ENCODE measurements around the gene ADAMTS6.

The ADAMTS6 gene

DNA sequence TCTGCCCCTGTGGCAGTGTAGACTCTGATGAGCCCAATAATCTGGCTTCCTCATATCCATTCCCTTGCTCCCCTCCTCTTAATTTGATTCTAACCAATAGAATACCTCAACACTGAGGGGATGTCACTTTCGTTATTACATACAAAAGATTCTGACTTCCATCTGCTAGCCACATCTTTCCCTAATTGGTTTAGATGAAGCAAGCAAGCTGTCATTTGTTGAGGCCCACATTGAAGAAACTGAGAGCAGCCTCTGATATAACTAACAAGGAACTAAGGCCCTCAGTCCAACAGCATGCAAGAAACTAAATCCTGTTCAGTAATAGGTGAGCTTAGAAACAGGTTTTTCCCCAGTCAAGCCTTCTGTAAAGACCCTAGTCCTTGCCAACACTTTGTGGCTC lies 5.8 kb downstream of the ADAMTS6 start:
- in situ Hi-C loops (cut with HindIII; ENCODE audit: low sequenced_read_pairs): loop anchor here (25.0 kb wide), 2 partner anchors 364 to 514 kb away; no protein-coding TSS in a partner anchor

DNA sequence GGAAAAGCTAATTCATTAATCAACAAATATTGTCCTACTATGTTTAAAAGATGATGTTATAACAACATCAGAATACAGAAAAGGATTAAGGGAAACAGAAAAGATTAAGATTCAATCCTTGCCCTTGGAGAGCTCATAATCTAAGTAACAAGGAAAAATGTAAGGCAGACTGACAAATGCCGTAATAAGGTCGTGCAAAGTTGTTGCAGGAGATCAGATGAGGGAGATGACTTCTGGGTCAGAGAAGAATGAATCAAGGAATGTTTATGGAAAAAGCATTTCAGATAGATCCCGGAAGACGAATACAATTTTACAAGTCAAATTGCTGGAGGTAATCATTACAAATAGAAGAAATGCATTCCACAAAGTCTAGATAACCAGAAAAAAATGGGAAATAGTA lies 6.4 kb downstream of the ADAMTS6 start:
- in situ Hi-C loops (cut with HindIII; ENCODE audit: low sequenced_read_pairs): loop anchor here (25.0 kb wide), 2 partner anchors 363 to 513 kb away; no protein-coding TSS in a partner anchor

DNA sequence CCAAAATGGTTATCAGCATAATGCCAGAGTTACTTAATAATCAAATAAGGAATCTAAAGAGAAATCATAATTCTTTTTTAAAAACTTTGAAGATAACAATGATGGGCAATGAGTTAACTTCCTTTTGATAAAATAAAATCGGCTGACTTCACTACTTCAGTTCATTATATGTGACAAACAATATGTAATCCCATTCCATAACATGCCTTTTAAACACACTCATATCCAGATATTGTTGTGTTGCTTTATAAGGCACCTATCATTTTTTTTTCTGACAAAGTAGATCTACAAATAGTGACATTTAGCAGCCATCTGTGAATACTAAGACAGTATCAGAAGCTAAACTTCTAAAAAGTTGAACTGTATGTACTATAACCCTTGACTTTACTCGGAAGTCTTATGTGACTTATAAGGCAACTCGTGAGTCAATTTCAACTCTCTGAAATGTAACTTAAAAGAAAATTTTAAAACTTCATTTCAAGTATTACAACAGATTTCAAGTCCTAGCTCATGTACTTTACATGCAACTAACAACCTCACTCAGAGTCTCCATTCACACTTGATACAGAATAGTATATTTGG lies 7.5 kb downstream of the ADAMTS6 start:
- in situ Hi-C loops (cut with HindIII; ENCODE audit: low sequenced_read_pairs): no loop called here

DNA sequence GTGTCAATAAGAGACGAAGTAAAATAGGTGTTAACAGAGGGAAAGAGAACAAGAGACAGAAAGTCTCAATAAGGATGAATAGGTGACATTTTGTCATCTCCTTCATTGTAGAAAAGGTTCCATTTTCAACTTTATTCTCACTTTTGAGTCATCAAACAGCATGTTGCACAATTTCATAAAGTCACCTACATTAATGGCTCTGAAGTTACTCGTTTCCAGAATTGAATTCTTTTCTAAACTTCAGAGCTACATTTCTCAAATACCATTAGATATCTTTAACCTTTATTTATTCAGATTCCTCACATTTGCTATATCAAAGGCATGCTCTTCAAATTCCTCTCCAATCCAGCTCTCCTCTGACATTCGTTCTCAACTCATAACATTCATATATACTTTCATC lies 13.1 kb downstream of the ADAMTS6 start:
- in situ Hi-C loops (cut with HindIII; ENCODE audit: low sequenced_read_pairs): no loop called here

DNA sequence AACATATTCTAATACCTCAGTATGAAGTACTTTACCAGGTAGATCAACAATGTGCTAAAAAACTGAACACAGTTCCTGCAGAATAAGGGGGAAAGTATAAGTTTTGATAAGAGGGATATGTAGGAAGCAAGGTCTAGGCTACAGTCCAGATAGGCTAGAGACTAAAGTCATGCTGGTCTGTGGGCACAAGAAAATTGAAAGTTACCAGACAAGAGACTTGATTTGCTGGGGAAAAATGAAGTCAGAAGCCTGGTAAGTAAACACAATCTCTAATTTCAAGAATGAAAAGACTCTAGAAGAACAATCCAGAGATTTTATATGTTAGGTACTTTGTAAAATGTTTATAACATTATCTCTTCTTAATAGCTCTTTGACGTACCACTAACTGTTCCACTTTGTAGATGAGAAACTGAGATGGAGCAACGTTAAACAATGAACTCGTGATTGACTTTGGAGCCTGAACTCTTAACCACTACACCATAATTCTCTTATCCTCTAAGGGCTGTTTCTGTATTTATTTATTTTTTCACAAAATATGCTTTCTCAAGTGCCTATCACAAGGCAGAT lies 19.5 kb downstream of the ADAMTS6 start:
- in situ Hi-C loops (cut with HindIII; ENCODE audit: low sequenced_read_pairs): no loop called here

DNA sequence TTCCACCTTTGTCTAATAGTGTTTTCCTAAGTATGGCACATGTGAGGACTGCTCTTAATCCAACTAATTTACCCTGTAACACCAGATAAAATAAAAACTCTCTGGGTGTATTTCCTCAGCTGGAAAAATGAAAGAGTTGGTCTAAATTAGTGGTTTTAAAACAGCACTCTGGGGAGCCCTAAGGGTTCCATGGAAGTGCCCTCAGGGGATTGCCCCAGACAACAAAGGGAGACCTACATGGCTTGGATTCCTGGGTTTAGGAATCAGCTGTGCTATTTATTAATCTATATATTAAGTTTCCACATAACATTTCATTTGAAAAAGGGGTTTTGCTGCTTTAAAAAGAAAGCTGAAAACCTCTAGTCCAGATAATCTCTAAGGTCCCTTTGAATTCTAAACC lies 20.2 kb downstream of the ADAMTS6 start:
- in situ Hi-C loops (cut with HindIII; ENCODE audit: low sequenced_read_pairs): no loop called here

DNA sequence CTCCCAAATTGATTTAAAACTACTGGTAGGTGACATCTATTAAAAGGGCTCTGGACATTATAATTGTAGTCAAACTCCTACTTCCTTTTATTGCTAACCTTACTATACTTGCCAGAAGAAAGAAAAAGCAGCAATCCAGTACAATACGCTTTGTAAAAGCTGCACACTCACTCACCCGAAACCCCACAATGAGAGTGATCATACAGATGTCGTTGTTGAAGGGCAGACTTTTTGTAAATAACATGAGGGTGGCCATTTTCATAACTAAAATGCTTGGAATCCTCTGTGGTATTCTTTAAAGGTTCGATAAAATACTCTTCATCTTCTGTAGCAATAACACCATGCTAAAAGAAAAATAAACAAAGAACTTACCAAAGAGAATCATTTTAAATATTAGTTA lies 21.7 kb downstream of the ADAMTS6 start:
- in situ Hi-C loops (cut with HindIII; ENCODE audit: low sequenced_read_pairs): loop anchor here (5.0 kb wide), 1 partner anchor 63 kb away; no protein-coding TSS in a partner anchor

DNA sequence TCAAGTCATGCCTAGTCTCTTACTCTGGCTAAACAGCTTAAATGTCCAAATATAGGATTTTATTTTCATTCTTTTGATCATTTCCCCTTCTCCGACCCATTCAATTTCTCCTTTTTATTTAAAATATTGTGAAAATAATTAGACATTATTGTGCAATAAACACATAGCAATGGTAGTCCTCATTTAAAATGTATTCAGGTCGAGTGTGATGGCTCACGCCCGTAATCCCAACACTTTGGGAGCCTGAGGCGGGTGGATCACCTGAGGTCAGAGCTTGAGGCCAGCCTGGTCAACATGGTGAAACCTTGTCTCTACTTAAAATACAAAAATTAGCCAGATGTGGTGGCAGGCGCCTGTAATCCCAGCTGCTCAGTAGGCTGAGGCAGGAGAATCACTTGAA lies 26.7 kb downstream of the ADAMTS6 start:
- in situ Hi-C loops (cut with HindIII; ENCODE audit: low sequenced_read_pairs): loop anchor here (5.0 kb wide), 1 partner anchor 58 kb away; no protein-coding TSS in a partner anchor

DNA sequence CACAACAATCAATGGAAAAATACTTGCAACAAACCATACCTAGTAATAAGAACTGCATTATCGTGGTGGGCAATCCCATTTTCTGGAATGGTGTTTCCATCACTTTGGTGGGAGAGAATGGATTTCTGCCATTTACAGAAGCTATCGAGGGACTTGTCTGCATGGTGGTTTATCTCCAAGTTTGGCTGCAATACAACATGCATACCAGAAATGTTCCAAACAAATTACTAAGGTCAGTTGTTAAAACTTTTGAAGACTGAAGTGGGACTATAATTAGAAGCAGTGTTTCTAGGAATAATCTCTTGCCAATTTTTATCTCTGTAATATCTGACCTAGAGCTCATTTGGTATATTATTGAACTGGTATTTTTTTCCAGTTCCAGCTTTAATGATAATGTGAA lies 30.3 kb downstream of the ADAMTS6 start:
- in situ Hi-C loops (cut with HindIII; ENCODE audit: low sequenced_read_pairs): no loop called here

DNA sequence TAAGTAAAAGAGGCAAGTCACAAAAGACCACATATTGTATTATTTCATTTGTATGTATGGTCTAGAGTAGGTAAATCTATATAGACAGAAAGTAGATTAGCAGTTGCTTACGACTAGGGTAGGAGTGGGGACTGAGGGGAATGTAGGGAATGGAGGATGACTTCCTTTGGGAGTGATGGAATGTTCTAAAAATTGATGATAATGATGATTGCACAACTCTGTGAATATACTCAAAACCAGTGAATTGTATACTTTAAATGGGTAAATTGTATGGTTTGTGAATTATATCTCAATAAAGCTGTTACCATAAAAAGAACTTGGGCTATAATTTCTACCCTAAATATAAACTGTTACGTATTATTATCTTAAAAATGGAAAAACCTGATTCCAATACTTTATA lies 35.0 kb downstream of the ADAMTS6 start:
- in situ Hi-C loops (cut with HindIII; ENCODE audit: low sequenced_read_pairs): no loop called here

DNA sequence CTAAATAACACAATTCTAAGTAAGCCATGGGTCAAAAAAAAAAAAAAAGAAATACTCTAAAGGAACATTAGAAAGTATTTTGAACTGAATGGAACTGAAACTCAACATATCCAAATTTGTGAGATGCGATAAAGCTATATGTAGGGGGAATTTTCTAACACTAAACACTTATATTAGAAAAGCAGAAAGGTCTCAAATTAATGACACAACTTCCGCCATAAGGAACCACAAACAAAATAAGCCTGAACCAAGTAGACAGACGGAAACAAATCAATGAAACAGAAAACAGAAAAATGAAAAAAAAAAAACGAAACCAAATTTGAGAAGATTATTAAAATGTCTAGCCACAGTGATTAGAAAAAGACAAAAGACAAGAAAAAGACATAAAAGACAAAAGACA lies 39.9 kb downstream of the ADAMTS6 start:
- in situ Hi-C loops (cut with HindIII; ENCODE audit: low sequenced_read_pairs): no loop called here

DNA sequence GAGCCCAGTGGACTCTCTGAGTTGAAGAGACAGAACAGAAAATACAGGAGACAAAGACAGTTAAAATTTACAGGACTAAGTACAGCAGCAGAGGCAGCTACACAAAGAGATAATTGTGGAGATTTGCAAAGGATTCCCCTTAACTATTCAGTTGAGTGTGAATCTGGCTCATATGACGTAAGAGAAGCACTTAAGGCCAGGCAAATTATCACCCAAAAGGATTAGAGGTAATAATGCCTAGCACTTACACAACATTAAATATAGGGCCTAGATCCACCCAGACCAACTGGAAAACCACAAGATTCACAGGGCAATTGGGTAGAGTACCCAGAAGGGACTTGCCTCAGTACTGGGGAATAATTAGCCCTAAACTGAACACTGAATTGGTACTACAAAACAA lies 41.3 kb downstream of the ADAMTS6 start:
- in situ Hi-C loops (cut with HindIII; ENCODE audit: low sequenced_read_pairs): no loop called here

DNA sequence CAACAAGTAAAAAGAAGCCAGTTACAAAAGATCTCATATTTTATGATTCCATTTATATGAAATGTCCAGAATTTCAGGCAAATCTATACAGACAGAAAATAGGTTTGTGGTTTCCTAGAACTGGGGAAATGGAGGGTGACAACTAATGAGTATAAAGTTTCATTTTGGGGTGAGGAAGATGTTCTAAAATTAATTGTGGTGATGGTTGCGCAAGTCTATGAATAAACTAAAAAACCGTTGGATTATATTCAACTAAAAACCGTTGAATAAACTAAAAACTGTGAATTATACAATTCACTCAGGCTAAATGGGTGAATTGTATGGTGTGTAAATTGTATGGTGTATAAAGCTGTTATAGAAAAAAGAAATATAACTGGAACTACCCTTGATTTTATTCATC lies 47.6 kb downstream of the ADAMTS6 start:
- in situ Hi-C loops (cut with HindIII; ENCODE audit: low sequenced_read_pairs): no loop called here

DNA sequence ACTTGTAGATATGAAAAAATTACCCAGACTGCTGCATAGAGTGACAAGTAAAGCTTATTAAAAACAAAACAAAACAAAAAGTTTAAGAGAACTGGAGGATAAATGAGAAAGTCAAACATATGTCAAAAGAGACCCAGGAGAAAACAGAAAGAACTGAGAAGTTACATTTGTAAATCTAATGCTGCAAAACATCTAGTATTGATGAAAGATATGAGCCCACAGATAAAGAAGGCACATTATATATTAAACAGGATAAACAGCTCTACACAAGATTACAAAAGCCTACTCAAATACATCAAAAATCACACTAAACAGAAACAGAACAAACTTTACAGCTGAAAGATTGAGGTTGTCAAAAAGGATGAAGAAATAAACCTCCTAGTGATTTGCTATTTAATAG lies 55.1 kb downstream of the ADAMTS6 start:
- in situ Hi-C loops (cut with HindIII; ENCODE audit: low sequenced_read_pairs): no loop called here

DNA sequence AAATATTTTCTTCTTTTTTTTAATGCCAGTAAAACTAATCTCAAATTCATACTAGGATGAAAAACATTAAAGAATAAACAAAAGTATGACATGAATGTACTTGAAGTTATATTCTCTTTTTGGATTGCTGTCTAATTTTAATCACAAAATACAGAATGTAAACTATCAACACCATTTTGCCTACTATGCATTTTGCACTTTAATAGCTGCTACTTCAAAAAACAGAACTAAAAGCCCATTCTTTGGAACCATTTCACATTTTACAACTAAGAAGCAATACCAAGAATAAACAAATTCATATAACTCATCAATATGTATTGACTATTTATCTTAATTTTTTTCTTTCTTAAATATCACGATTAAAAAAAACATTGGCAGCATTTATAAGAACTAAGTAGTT lies 58.1 kb downstream of the ADAMTS6 start:
- in situ Hi-C loops (cut with HindIII; ENCODE audit: low sequenced_read_pairs): no loop called here

DNA sequence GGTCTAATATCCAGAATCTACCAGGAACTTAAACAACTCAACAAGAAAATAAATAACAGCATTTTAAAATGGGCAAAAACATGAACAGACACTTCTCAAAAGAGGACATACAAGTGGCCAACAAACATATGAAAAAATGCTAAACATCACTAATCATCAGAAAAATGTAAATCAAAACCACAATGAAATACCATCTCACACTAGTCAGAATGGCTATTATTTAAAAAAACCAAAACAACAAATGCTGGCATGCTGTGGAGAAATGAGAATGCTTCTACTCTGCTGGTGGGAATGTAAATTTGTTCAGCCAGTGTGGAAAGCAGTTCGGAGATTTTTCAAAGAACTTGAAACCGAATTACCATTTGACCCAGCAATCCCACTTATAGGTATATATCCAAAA lies 63.1 kb downstream of the ADAMTS6 start:
- in situ Hi-C loops (cut with HindIII; ENCODE audit: low sequenced_read_pairs): no loop called here

DNA sequence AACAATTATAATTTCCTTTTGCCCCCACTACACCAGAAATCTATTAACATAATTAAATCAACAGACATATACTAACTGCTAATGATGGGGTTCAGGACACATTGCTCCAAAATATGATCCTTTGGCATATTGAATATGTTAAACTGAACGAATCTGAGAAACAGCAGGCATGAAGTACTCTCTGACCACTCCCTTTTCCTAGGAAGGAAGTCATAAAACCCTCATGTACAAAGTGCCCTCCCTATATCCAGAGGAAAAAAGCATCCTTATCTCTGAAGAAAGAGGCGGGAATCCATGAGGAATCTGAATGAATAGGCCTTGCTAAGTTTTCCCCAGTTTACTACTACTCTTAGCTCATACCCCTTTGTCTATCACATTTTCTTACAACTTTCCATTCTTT lies 67.9 kb downstream of the ADAMTS6 start:
- in situ Hi-C loops (cut with HindIII; ENCODE audit: low sequenced_read_pairs): no loop called here

DNA sequence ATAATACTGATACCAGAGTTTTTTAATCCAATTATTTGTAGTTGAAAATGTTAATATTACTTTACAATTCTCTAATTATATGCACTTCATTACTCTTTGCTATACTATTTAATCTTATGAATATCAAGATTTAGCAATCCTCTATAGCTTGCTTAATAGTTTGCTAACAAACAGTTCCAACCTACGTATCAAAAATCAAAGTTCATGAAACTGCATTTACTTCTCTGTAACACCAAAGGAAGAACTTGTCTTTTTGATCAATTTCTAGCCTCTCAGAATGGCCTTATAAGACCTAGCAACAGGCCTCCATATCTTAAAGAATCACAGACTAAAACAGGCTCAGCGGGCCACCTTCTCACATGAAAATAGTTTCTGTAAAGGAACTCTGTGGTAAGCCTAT lies 68.9 kb downstream of the ADAMTS6 start:
- in situ Hi-C loops (cut with HindIII; ENCODE audit: low sequenced_read_pairs): no loop called here

DNA sequence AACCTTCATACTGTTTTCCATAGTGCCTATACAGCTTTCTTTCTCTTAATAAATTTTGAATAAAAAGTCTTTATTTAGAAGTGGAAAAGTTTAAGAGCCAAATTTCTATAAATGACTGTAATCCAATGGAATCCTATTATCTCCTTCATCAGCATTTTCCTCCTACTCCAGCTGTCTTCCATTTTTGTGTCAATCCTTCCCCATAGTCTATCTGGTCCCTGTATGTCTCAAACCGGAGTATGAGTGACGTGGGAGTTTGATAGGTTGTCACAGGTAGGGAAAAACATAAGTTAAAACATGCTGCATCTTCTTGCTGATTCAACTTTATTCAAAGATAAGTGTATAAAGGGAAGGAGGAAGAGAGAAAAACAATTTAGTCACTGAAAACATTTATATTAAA lies 70.4 kb downstream of the ADAMTS6 start:
- in situ Hi-C loops (cut with HindIII; ENCODE audit: low sequenced_read_pairs): no loop called here

DNA sequence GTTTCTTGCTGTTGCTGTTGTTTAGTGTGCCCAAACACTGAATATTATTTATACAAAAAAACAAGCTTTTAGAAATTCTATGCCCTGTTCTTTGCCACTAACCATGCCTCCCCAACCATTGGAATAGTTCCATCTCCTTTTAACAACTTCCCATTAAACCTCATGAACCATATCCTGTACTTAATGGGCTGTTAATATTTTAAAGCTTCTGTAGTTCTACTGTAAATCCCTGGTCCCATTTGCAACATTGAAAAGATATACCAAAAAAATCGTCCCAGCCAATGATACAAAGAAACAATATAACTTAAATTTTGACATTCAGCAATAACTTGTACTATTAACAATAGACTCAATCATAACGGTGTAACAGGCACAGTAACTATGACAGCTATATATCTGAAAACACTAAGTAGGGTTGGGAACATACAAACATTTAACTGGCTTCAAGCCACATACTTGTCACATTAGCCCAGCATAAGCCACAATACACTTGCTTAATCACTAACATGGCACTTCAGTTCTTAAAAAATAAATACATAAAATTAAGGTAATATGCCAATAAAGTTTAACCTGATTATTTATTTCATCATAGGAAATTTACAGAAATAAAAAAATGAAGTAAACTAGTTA lies 86.1 kb downstream of the ADAMTS6 start:
- in situ Hi-C loops (cut with HindIII; ENCODE audit: low sequenced_read_pairs): loop anchor here (5.0 kb wide), 1 partner anchor 62 kb away; no protein-coding TSS in a partner anchor

DNA sequence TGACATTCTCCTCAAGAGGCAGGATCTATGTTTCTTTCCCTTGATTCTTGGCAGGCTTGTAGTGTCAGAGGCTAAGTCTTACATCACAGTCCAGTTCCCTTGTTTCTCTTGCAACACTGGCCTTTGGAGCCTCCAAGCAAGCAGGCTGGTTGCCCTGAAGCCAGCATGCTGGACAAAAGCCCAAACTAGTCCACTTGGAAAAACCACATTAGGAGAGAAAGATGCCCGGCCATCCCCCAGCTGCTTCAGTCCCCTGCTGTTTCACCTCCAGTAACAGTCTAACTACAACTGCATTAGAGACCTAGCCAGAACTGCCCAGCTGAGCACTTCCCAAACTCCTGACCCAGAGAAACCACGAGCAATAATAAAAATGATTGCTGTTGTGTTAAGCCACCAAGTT lies 87.6 kb downstream of the ADAMTS6 start:
- in situ Hi-C loops (cut with HindIII; ENCODE audit: low sequenced_read_pairs): no loop called here

DNA sequence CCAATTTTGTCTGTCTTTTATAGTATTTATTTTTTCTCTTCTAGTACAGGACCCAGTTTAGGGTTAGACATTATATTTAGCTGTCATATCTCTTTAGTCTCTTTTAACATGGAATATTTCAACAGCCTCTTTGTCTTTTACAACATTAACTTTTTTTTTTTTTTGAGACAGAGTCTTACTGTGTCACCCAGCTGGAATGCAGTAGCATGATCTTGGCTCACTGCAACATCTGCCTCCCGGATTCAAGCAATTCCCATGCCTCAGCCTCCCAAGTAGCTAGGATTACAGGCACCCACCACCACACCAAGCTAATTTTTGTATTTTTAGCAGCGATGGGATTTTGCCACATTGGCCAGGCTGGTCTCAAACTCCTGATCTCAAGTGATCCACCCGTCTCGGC lies 90.1 kb downstream of the ADAMTS6 start:
- in situ Hi-C loops (cut with HindIII; ENCODE audit: low sequenced_read_pairs): no loop called here
